K562 (cell line): ENCODE data around the gene PPFIA3. TPM values are rescaled to one million over a fixed set of nuclear protein-coding genes. Genes with fewer than 3 reads are reported as not detected.

Experiments
- E2F4 ChIP-seq: sonication (generic); formaldehyde crosslinking; IDR thresholded peaks from 2 replicates; pipeline ENCODE4 v1.8.0; 2022; ENCODE audit warnings: mild to moderate bottlenecking, low read depth, missing genetic modification reagents
- EGR1 ChIP-seq: fragments of 450-650 bp; conservative IDR thresholded peaks from 2 replicates; pipeline ENCODE4 v1.6.1; 2017; ENCODE audit warnings: mild to moderate bottlenecking
- IFI16 ChIP-seq: fragments of 250-450 bp; sonication (Bioruptor Pico); IDR thresholded peaks from 2 replicates; pipeline ENCODE4 v2.1.2; 2022; ENCODE audit warnings: mild to moderate bottlenecking, inconsistent platforms
- JUN ChIP-seq, 2 experiments: sonication (generic) in 1 of 2; formaldehyde crosslinking in 1 of 2; IDR thresholded peaks; 2 replicates each; pipeline versions ENCODE4 v1.6.1 to v1.8.0; 2012 to 2022; ENCODE audit warnings: borderline replicate concordance in 2 of 2, mild to moderate bottlenecking in 2 of 2, improper control_type of control experiment in 1 of 2, low read depth in 1 of 2, low read length in 1 of 2, missing genetic modification reagents in 1 of 2
- NFYB ChIP-seq: IDR thresholded peaks from 2 replicates; pipeline ENCODE4 v1.6.1; 2011; ENCODE audit warnings: mild to moderate bottlenecking, moderate library complexity; ENCODE audit not compliant: insufficient read length; ENCODE audit errors: extremely low read depth
- POLR2AphosphoS5 ChIP-seq: IDR thresholded peaks from 2 replicates; pipeline ENCODE4 v1.6.1; 2011; ENCODE audit warnings: mild to moderate bottlenecking, low read depth, low read length, moderate library complexity; ENCODE audit not compliant: control insufficient read depth, insufficient read depth
- PRDM10 ChIP-seq: fragments of 450-650 bp; IDR thresholded peaks from 2 replicates; pipeline ENCODE4 v1.6.1; 2018; ENCODE audit not compliant: partially characterized antibody
- RAD21 ChIP-seq, 2 experiments: fragments of 250-450 bp in 1 of 2; fragments of 450-650 bp in 1 of 2; sonication (Bioruptor Pico) in 1 of 2; formaldehyde crosslinking in 1 of 2; IDR thresholded peaks in 1 of 2; conservative IDR thresholded peaks in 1 of 2; 2 replicates each; pipeline versions ENCODE4 v1.4.0 to v1.8.0; 2020 to 2022; ENCODE audit warnings: mild to moderate bottlenecking in 2 of 2, moderate library complexity in 1 of 2
- SRSF1 ChIP-seq: fragments of 200-400 bp; formaldehyde crosslinking; IDR thresholded peaks from 2 replicates; pipeline ENCODE4 v1.6.1; 2017; ENCODE audit warnings: mild to moderate bottlenecking, low read depth, low read length, moderate library complexity
- STAT6 ChIP-seq: sonication (generic); formaldehyde crosslinking; IDR thresholded peaks from 2 replicates; pipeline ENCODE4 v1.8.1; 2023; ENCODE audit warnings: mild to moderate bottlenecking, missing genetic modification reagents
- VEZF1 ChIP-seq: fragments of 200-800 bp; sonication (Bioruptor generic); IDR thresholded peaks from 2 replicates; pipeline ENCODE4 v1.6.1; 2017; ENCODE audit warnings: missing genetic modification characterization, missing compliant biosample characterization
- ZNF280A ChIP-seq: fragments of 450-650 bp; IDR thresholded peaks from 2 replicates; pipeline ENCODE4 v1.6.1; 2018; ENCODE audit warnings: mild to moderate bottlenecking, low read depth; ENCODE audit not compliant: partially characterized antibody
- polyA plus RNA-seq, 8 experiments: library from polyadenylated mRNA; depleted of rRNA in 4 of 8; stranded (reverse) in 5 of 8; unstranded in 3 of 8; fragments of >200 nt; fragmentation: Nextera tagmentation in 2 of 8; fragmentation: Illumina TruSeq in 1 of 8; extraction: Ambion mirVana in 2 of 8; extraction: Trizol in 1 of 8; gene quantifications; 2 replicates each; pipeline versions ENCODE4 v1.2.1 to v1.2.3, GENCODE V29; 2011 to 2014; ENCODE audit warnings: inconsistent platforms in 1 of 8, missing spikeins in 1 of 8
- total RNA-seq, 7 experiments: library from RNA; depleted of rRNA in 6 of 7; stranded (reverse); fragments of >200 nt in 6 of 7; fragmentation: Illumina TruSeq in 2 of 7; extraction: Trizol in 2 of 7; gene quantifications; 2 replicates each; pipeline versions ENCODE4 v1.2.1 to v1.2.3, GENCODE V29; 2011 to 2021; ENCODE audit warnings: low replicate concordance in 1 of 7

Gene PPFIA3
- total and polyA plus RNA-seq, 9 of the 15 experiments (the other 6 are each of a cell fraction or from before 2014, with no cell fraction given), result 0.10 to 53.0 (median 17.6) TPM

GRCh38 chr19:49148044-49148682 lies 28.8 kb downstream of the PPFIA3 start (continued):
- TF ChIP-seq E2F4 (CRISPR knock-in tag) (0 out of 2 replicates have a peak, but pooled peaks have one; percentile 52), PRDM10 (peak; percentile 21), POLR2AphosphoS5 (peak; percentile 62), IFI16 (no peak), SRSF1 (no peak), ZNF280A (no peak), RAD21 (CRISPR knock-in tag; conservative IDR thresholded peaks at IDR 0.05 in 1 of 2, IDR thresholded peaks at IDR 0.05 in 1 of 2) (0 out of 4 replicates have a peak, but pooled peaks of 1 of the 2 experiments have one; percentile 3), EGR1 (no peak), NFYB (peak; percentile 20), VEZF1 (CRISPR knock-in tag) (peak; percentile 42; the same call in 1 of the 2 replicates), STAT6 (no peak), JUN (IDR thresholded peaks at IDR 0.05; ENCODE audit: borderline replicate concordance, low read depth, low read length) (no peak), JUN (CRISPR knock-in tag; IDR thresholded peaks at IDR 0.05; ENCODE audit: borderline replicate concordance) (no peak)
